Lung (tissue), 12 donors: ENCODE results near the gene STK4. TPM values are rescaled to one million over a fixed set of nuclear protein-coding genes. Genes with fewer than 3 reads are reported as not detected.
A peak's percentile ranks its signal among the peaks of the same experiment; 100 is the strongest.

Experiments used
- ATAC-seq: fragments of 200-7000 bp; cut with Tn5 transposase; one replicate; pipeline ENCODE4 v1.9.1; 2020; ENCODE audit warnings: moderate number of reproducible peaks; ENCODE audit not compliant: insufficient read depth, low FRiP score
- DNase-seq, 3 donors: peaks; one replicate each; pipeline ENCODE4 v3.0.0-alpha.2; 2013 to 2017
- H3K27ac ChIP-seq, 2 donors: one replicate each; pipeline ENCODE4 v1.5.1; 2013; ENCODE audit warnings: mild to moderate bottlenecking in 2 of 2, moderate library complexity in 2 of 2, control low read depth in 1 of 2, inconsistent platforms in 1 of 2, low read depth in 1 of 2, low read length in 1 of 2
- H3K27me3 ChIP-seq, 3 donors: one replicate each; pipeline ENCODE4 v1.5.1; 2013; ENCODE audit warnings: low read length in 2 of 3; ENCODE audit not compliant: control insufficient read depth in 3 of 3, insufficient read depth in 3 of 3
- H3K36me3 ChIP-seq, 4 donors: one replicate each; pipeline ENCODE4 v1.5.1; 2013; ENCODE audit warnings: low read length in 4 of 4, mild to moderate bottlenecking in 1 of 4, moderate library complexity in 1 of 4; ENCODE audit not compliant: control insufficient read depth in 4 of 4, insufficient read depth in 4 of 4
- H3K4me1 ChIP-seq, 5 donors: one replicate each; pipeline ENCODE4 v1.5.1; 2013; ENCODE audit warnings: low read length in 5 of 5, mild to moderate bottlenecking in 2 of 5, moderate library complexity in 1 of 5; ENCODE audit not compliant: control insufficient read depth in 5 of 5, insufficient read depth in 5 of 5
- H3K4me3 ChIP-seq: one replicate; pipeline ENCODE4 v1.5.1; 2013; ENCODE audit warnings: mild to moderate bottlenecking, control low read depth, moderate library complexity
- H3K9ac ChIP-seq, 2 donors: one replicate each; pipeline ENCODE4 v1.5.1; 2013; ENCODE audit warnings: low read length in 2 of 2, control low read depth in 1 of 2; ENCODE audit not compliant: insufficient read depth in 1 of 2
- H3K9me3 ChIP-seq, 4 donors: one replicate each; pipeline ENCODE4 v1.5.1; 2013; ENCODE audit warnings: low read length in 3 of 4, mild to moderate bottlenecking in 1 of 4, moderate library complexity in 1 of 4; ENCODE audit not compliant: control insufficient read depth in 4 of 4, insufficient read depth in 3 of 4
- WGBS, 2 donors: extraction: QIAGEN DNeasy Blood & Tissue Kit; methylation state at CpG; one replicate each; pipeline ENCODE4 v1.1.7; 2013; 5-methylcytosine and 5-hydroxymethylcytosine counted together
- polyA plus RNA-seq, 2 donors: library from polyadenylated mRNA; stranded (reverse); fragments of 200-250 nt; gene quantifications; one replicate each; pipeline ENCODE4 v1.2.1, GENCODE V29; 2013
- total RNA-seq, 2 donors: library from RNA; depleted of rRNA in 1 of 2; stranded (reverse); fragments of >200 nt in 1 of 2; gene quantifications; one replicate each; pipeline ENCODE4 v1.2.1, GENCODE V29; 2014 to 2021
- TF ChIP-seq, protein P1 (sequence below): IDR thresholded peaks from 2 replicates; pipeline ENCODE4 v1.5.1; 2012; ENCODE audit warnings: mild to moderate bottlenecking; ENCODE audit errors: control extremely low read depth, extremely low read depth
- donor health status: control.
- donor health status: control.
- donor health status: Bipolar disorder and iron deficiency.
- donor health status: healthy.
- donor health status: DM: yes; HTN: yes; CAD: no.

The STK4 gene
- total and polyA plus RNA-seq, 4 donors, result 11.8 to 70.9 (median 28.1) TPM

DNA sequence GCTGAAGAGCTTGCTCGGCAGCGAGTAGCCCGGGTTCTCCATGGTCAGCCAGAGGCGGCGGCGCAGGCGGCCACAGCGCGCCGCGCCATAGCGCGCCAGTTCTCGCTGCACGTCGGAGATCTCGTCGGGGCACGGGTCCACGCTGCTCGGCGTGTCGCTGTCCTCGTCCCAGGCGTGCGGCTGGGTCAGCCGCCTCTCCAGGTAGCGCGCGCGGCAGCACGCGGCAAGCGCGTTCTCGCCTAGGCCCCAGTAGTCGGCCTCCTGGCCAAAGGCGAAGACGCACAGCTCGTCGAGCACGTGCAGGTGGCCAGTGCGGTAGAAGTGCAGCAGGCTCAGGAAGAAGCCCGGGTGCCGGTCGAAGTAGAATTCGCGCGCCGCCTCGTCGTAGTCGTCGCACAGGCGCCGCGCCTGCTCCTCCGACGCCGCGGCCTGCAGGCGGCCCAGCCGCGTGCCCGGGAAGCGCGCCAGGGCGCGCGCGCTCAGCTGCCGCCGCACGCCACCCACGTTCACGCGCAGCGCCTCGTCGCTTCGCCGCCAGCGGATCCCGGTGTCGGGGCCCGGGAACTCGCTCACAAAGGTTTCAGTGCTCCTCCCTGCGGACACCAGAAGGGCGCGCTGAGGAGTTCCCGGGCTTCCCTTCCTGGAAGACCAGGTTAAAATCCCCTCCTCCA, 131.9 kb downstream of the STK4 start:
- H3K27ac ChIP-seq, result no peak overlapping the region
- peaks cover 3 to 59% (median 45%) of the 10 kb centered on the region in 3 donors for H3K27me3 ChIP-seq
- no peak overlapping the region for H3K9ac ChIP-seq
- peaks cover 0 to 14% (median 0%) of the 10 kb centered on the region in 5 donors for H3K4me1 ChIP-seq
- TF ChIP-seq, protein P1, sequence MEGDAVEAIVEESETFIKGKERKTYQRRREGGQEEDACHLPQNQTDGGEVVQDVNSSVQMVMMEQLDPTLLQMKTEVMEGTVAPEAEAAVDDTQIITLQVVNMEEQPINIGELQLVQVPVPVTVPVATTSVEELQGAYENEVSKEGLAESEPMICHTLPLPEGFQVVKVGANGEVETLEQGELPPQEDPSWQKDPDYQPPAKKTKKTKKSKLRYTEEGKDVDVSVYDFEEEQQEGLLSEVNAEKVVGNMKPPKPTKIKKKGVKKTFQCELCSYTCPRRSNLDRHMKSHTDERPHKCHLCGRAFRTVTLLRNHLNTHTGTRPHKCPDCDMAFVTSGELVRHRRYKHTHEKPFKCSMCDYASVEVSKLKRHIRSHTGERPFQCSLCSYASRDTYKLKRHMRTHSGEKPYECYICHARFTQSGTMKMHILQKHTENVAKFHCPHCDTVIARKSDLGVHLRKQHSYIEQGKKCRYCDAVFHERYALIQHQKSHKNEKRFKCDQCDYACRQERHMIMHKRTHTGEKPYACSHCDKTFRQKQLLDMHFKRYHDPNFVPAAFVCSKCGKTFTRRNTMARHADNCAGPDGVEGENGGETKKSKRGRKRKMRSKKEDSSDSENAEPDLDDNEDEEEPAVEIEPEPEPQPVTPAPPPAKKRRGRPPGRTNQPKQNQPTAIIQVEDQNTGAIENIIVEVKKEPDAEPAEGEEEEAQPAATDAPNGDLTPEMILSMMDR, result no peak
- no peaks in the 10 kb centered on the region for H3K36me3 ChIP-seq
- no peak for ATAC-seq
- H3K4me3 ChIP-seq, result no peak overlapping the region
- WGBS, 2 donors, result 5 to 16% methylated on average over 81 to 91 of the region's 91 CpGs
- DNase-seq, result peak; percentile 37 to 72 (median 57)
- peaks cover 0 to 5% (median 0%) of the 10 kb centered on the region in 4 donors for H3K9me3 ChIP-seq

DNA sequence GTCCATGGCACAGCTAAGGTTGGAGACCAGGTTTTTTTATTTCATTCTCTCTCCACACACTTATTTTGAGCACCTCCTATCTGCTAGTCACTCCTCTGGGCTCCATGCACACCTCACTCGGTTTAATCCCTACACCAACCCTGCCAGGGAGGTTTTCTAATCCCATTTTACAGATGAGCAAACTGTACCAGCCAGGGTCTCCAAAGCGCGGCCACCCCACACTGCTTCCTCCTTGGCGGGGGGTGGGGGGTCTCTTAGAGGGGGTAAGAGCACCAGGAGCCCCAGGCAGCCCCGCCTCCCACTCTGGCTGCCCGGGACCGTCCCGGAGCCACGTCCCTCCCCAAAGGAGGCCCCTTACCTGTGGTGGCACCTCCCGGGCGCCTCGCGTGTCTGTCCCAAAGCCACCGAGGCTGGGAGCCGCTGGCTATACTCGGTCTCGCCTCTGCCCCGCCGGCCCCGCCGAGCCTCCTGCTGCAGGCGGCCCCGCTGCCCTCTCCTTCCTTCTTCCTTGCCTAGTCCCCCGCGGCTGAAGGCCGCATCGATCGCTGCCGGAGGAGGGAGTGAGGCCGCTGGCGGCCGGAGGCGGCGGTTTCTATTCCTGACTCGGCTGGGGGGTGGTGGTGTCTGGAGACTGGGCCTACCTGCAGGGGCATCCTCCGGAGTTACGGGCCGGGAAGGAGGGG, 134.4 kb downstream of the STK4 start, which contains the start of gene KCNS1:
TSS of gene KCNS1 (minus strand) at position 565 of the 683 bp plus-strand sequence. CDS start 1,891 bp downstream, outside the sequence.
- Histone ChIP-seq H3K27me3 (peaks cover 3 to 59% (median 53%) of the 10 kb centered on the region in 3 donors), H3K4me1 (peaks cover 0 to 14% (median 0%) of the 10 kb centered on the region in 5 donors), H3K36me3 (no peaks in the 10 kb centered on the region), H3K9me3 (peaks cover 0 to 3% (median 1%) of the 10 kb centered on the region in 4 donors), H3K9ac (no peak within 1 kb of the TSS), H3K4me3 (no peak within 1 kb of the TSS), H3K27ac (no peak within 1 kb of the TSS)
- peak in 1 of 3 donors; percentile 20 for DNase-seq
- TF ChIP-seq, protein P1, result no peak
- ATAC-seq, result no peak
- 6 to 15% methylated on average over 37 to 38 of the region's 38 CpGs for WGBS, 2 donors

DNA sequence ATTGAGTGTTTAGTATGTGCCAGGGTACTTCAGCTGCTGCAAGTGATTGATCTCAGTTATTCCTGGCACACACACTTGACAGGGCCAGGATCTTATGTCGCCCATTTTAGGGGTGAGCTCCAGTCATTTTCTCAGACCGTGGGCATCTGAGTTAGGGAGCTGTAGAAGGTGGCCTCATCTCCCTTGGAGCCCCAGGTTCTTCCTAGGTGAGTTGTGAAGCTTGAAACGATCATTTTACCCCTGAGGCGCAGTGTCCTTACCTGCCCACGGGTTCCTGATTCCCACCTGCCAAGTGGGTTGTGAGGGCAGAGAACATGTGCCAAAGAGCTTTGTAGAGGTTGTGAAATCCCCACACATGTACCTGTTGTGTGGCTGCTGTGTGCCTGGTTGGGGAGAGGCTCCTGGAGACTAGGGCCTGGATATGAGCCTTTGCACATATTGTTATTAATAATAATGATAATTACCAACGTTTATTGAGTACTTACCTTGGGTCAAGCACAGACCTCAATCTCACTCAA, 135.1 kb downstream of the STK4 start:
- TF ChIP-seq, protein P1, result no peak
- no peak for DNase-seq
- no peak overlapping the region for H3K27ac ChIP-seq
- WGBS, 2 donors, result 60 to 74% methylated on average over 6 of the region's 6 CpGs
- no peak overlapping the region for H3K4me3 ChIP-seq
- H3K27me3 ChIP-seq, result peaks cover 3 to 58% (median 46%) of the 10 kb centered on the region in 3 donors
- no peak for ATAC-seq
- H3K9me3 ChIP-seq, result peaks cover 0 to 3% (median 1%) of the 10 kb centered on the region in 4 donors
- H3K36me3 ChIP-seq, result no peaks in the 10 kb centered on the region
- peaks cover 0 to 14% (median 0%) of the 10 kb centered on the region in 5 donors for H3K4me1 ChIP-seq
- no peak overlapping the region for H3K9ac ChIP-seq
